H54 (cell line): Measurements from ENCODE around the gene KRTAP12-3.
"Not testable (repeated sequence)": the region's sequence is repeated elsewhere in the genome, so short reads cannot be mapped to it uniquely, and the experiment has no call there.

Experiments
- DNase-seq: peaks from one replicate; pipeline ENCODE4 v3.0.0; 2011; ENCODE audit warnings: low spot score, mixed read lengths; ENCODE audit not compliant: insufficient read length
- FAIRE-seq: peaks from 3 replicates; lab custom pipeline; 2011; peaks lifted over from hg19 to GRCh38; lab: Jason Lieb, UNC
- POLR2A ChIP-seq: IDR thresholded peaks from 2 replicates; pipeline ENCODE4 v1.6.1; 2011; ENCODE audit warnings: low read depth, mild to moderate bottlenecking, low read length

KRTAP12-3 gene, protein sequence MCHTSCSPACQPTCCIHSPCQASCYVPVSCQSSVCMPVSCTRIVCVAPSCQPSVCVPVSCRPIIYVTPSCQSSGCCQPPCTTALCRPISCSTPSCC

DNA sequence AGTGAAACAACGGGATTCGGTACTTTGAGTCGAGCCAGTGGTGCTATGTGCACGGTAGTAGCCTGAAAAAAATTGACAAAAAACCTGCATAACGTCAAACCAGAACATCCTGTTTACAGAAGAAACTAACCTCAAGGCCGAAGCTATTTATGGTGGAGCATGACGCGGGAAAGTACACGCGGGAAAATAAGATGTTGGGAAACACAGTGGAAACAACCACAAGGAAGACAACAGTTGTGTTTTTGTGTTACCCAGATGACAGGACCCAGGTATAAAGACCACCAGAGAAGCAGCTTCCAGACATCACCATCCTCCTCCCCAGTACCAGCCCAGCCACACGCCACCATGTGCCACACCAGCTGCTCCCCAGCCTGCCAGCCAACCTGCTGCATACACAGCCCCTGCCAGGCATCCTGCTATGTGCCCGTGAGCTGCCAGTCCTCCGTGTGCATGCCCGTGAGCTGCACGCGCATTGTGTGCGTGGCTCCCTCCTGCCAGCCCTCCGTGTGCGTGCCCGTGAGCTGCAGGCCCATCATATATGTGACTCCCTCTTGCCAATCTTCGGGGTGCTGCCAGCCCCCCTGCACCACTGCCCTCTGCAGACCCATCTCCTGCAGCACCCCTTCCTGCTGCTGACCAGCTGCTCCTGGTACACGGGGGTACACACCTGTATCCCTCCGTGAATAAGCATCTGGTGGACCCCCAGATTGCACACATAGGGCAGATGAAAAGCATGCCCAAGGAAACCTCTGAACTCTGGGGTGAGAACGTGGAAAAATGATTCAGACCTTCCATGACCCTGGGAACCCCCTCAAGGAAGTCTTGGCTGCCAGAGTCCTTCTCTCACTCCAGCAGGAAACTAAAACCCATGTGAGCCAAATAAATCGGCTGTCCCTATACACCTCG is at the start of gene KRTAP12-3:
TSS of gene KRTAP12-3 (plus strand) at position 298 of the 906 bp plus-strand sequence. CDS start at position 346, 48 bp downstream.
- no peak for FAIRE-seq
- peak; percentile 19; the same call in 1 of the 2 replicates for TF ChIP-seq POLR2A
- DNase-seq = no peak

DNA sequence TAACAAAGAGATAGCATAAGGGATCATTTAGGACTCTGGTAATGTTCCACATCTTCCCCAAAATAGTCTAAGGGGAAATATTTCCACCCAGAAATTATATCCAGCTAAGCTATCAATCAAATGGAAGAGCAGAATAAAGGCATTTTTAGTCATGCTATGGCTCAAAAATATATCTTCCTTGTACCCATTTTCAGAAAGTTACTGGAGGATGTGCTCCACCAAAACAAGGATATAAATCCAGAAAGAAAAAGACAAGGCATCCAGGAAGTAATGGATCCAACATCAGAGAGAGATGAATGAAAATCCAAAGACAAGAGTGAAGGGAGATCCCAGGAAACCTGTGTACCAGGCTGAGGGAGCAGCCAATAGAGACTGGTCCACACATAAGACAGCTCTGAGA is 48.5 kb upstream of the KRTAP12-3 start:
- no peak for TF ChIP-seq POLR2A
- DNase-seq = no peak
- FAIRE-seq = no peak

DNA sequence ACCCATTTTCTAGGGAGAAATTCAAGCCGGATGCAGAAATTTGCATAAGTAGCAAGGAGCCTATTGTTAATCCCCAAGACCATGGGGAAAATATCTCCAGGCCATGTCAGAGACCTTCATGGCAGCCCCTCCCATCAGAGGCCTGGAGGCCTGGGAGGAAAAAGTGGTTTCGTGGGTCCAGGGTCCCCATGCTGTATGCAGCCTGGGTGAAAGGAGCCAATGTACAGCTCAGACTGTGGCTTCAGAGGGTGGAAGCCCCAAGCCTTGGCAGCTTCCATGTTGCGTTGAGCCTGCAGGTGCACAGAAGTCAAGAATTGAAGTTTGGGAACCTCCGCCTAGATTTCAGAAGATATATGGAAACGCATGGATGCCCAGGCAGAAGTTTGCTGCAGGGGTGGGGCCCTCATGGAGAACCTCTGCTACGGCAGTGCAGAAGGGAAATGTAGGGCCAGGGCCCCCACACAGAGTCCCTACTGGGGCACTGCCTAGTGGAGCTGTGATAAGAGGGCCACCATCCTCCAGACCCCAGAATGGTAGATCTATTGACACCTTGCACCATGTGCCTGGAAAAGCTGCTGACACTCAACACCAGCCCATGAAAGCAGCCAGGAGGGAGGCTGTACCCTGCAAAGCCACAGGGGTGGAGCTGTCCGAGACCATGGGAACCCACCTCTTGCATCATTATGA is 47.4 kb upstream of the KRTAP12-3 start:
- DNase-seq, FAIRE-seq: not testable (repeated sequence)

DNA sequence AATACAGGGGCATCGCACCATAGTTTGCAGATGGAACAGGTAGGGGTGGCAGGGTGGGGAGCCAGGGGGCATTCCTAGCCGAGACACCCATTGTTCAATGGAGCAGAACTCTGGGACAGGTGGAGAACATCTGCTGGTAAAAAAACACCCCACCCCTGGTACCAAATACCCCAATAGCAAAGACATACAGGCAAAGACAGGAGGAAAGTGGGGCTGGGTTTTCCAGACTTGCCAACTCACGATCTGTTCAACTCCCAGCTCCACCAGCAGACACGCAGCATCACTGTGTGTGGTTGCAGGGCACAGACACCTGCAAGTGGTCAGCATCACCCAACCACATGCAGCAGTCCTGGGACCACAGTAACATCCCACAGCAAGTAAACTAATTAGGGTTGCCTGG is 46.2 kb upstream of the KRTAP12-3 start:
- no peak for DNase-seq
- FAIRE-seq = no peak
- TF ChIP-seq POLR2A = no peak

DNA sequence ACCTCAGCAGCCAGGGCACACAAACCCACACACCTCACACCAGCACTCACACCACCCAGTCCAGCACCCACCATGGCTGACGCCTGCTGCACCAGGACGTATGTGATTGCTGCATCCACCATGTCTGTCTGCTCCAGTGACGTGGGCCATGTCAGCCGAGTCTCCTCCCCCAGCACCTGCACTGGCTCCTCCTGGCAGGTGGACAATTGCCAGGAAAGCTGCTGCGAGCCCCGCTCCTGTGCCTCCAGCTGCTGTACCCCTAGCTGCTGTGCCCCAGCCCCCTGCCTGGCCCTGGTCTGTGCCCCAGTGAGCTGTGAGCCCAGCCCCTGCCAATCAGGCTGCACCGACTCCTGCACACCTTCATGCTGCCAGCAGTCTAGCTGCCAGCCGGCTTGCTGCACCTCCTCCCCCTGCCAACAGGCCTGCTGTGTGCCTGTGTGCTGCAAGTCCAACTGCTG is 45.7 kb upstream of the KRTAP12-3 start, which contains the start of gene KRTAP10-8:
TSS of gene KRTAP10-8 (plus strand) at position 51 of the 458 bp plus-strand sequence. CDS start at position 73, 22 bp downstream.
- TF ChIP-seq POLR2A = no peak
- DNase-seq = no peak

DNA sequence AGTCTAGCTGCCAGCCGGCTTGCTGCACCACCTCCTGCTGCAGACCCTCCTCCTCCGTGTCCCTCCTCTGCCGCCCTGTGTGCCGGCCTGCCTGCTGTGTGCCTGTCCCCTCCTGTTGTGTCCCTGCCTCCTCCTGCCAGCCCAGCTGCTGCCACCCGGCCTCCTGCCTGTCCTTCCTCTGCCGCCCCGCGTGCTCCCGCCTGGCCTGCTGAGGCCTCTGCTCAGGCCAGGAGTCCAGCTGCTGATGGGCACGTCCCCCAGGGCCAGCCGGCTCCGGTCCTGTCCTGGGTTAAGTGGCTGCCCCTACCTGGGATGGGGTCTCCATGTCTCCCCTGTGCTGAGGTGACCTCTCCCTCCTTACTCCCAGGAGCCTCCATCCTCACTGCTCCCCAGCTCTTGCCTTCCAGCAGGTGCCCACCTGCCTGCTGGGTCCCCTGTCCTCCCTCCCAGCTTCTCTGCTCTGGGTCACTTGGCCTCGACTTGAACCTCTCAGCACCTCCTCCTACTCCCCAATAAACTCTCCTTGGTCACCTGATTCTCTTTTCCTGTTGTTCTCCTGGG is 45.0 kb upstream of the KRTAP12-3 start:
- no peak for DNase-seq
- FAIRE-seq = no peak
- no peak for TF ChIP-seq POLR2A

More for the DNA sequence above, 45.7 kb upstream of the KRTAP12-3 start, which contains the start of gene KRTAP10-8:
- no peak for FAIRE-seq

DNA sequence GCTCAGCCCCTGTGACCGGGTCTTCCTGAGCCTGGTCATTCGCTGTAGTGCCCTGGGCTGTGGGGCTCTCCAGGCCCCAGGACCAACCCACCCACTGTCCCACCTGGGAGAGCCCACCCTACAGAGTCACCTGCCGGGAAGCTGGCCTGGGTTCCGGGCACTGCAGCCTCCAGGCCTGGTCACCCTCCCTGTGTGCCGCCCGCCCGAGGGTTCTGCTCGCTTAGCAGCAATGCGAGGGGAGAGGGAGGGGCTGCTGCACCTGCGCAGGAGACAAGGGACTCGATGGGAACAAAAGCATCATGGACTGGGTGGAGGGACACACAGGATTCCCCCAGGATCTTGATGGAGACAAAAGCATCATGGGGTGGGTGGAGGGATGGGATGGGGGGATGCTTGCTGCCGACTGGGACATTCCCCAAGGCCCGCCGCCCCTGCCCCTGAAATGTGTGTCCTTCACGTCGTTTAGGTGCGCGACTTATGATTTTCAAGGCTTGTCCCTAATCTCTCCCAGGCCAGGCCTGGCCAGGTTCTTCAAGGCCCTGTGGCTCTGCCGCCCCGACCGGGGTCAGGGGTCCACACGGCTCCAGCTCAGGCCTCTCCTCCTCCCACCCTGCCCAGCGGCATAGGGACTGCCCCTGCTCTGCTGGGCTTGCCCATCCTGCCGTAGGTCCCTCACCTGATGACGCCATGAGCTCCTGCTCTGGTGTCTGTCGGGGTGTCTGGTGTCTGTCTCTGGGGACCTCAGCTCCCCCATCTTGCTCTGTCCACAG is 44.2 kb upstream of the KRTAP12-3 start:
- no peak for FAIRE-seq
- DNase-seq = no peak
- TF ChIP-seq POLR2A = no peak

DNA sequence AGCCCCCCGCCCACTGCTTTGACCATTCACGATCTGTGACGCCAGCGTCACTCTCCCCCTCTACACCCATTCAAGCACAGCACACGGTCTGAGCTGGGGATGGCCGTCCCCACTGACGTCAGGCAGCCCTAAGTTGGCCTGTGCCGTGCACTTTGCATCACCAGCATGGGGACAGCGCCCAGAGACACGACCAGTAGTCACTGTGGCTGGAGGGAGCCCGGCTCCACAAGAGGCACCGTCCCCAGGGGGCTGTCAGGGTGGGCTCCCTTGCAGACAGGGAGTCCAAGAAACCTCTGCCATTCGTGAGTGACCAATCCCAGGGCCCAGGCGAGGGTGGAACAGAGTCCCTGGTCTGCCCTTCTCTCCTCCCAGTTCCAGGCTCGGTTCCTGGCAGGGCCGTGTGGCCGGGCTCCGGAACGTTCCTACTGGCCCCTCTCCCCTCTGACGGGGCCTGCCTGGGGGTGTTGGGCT is 43.5 kb upstream of the KRTAP12-3 start:
- no peak for TF ChIP-seq POLR2A
- FAIRE-seq = no peak
- no peak for DNase-seq

DNA sequence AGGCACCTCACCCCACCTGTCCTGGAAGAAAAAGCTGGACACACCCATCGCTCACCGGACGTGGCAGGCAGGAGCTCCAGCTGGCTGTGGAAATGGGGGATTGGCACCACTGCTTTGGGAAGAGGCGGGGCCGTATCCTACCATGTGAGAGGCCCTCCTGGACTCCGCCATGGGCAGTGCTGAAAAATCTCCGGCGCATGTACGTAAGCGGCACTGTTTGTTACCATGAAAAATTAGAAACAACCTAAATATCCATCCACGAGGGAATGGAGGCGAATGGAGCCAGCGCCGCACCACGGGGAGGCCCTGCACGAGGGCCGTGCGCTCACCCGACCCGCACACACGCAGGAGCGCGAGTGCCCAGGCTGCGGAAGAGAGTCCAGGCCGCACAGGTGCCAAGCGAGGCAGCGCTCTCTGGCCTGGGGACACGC is 42.8 kb upstream of the KRTAP12-3 start:
- TF ChIP-seq POLR2A = no peak
- DNase-seq (no peak), FAIRE-seq (no peak)

DNA sequence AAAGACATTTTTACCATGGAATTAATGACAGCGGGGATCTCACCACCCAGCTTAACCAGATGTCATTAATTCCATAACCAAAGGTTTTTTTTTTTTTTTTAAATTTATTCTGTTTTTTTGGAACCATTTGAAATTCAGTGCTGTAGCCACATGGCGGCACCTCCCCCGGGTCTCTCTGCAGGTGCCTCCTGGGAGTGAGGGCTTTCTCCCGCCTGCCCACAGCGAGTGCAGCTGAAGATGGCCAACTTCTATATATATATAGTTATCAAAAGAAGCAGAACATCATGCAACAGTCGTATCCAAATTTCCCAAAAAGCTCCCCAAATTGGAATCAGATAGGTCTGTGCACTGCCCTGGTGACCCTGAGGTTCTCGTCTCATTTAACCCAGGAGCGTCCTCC is 42.3 kb upstream of the KRTAP12-3 start:
- FAIRE-seq (no peak), DNase-seq (no peak)
- no peak for TF ChIP-seq POLR2A

DNA sequence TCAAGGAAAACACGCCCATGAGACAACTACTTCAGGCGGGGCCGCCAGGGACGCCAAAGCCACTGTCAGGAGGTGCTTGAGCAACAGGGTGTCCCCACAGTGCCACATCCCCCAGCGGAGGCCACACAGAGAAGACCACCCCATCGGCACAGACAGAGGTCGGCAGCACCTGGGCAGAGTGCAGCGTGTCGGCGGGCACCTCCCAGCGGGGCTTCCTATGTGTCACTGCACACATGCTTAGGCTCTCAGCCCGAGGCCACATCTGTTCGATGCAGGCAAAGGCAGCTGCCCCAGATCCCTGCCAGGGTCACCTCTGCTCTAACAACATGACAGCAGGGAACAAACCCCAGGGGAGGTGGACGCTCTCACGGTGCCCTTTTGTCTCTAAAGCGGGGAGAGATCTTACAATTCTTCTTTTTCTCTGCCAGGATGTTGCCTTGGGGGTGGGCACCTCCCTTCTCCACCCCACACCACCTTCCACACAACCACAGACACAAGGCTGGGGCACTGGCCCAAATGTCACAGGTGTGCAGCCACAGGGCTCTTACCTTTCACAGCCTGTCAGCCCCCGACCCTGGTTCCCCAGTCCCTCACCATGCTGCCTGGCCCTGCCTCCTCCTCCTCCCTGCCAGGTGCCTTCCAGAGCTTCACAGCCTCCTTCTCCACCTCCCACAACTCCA is 41.7 kb upstream of the KRTAP12-3 start:
- no peak for TF ChIP-seq POLR2A
- FAIRE-seq (no peak), DNase-seq (no peak)

DNA sequence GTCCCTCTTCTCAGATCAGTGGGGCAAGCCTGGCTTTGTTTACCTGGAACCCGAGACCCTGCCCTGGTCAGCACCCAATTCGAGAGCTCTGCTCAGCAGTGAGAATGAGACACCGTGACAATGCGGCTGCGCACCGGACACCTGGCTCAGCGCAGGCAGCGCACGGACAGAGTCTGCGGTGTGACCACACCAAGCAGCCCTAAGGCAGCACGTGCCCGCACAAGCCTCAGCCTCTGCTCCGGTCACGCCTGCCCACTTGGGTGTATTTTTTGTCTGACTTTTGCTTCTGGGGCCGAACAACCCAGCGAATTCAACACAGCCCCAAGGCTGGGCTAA is 41.2 kb upstream of the KRTAP12-3 start:
- no peak for TF ChIP-seq POLR2A
- no peak for FAIRE-seq
- no peak for DNase-seq
